ENCODE data around the gene C12orf75.
"Not testable (repeated sequence)": the region's sequence is repeated elsewhere in the genome, so short reads cannot be mapped to it uniquely, and the experiment has no call there.

Gene C12orf75

GRCh38 chr12:105378911-105379310 is 48.4 kb downstream of the C12orf75 start:
- DNase-seq (ENCODE audit: low spot score) = no peak

- DNase-seq (ENCODE audit: low spot score) = peak; percentile 78
Measured at GRCh38 chr12:105382771-105383622, 52.5 kb downstream of the C12orf75 start.

GRCh38 chr12:105384220-105384619 is 53.7 kb downstream of the C12orf75 start:
- DNase-seq (ENCODE audit: low spot score) = no peak

- peak; percentile 30 for DNase-seq (ENCODE audit: low spot score)
Measured at GRCh38 chr12:105384916-105385535, 54.5 kb downstream of the C12orf75 start.

GRCh38 chr12:105386431-105386830 is 55.9 kb downstream of the C12orf75 start:
- no peak for DNase-seq (ENCODE audit: low spot score)

GRCh38 chr12:105391231-105391630 is 60.7 kb downstream of the C12orf75 start:
- no peak for DNase-seq (ENCODE audit: low spot score)

GRCh38 chr12:105393587-105393986 is 63.1 kb downstream of the C12orf75 start:
- peak; percentile 38 for DNase-seq (ENCODE audit: low spot score)

- no peak for DNase-seq (ENCODE audit: low spot score)
Measured at GRCh38 chr12:105396024-105396423, 65.5 kb downstream of the C12orf75 start.

GRCh38 chr12:105396983-105397382 is 66.5 kb downstream of the C12orf75 start:
- DNase-seq (ENCODE audit: low spot score) = no peak

GRCh38 chr12:105398930-105399329 is 68.4 kb downstream of the C12orf75 start:
- no peak for DNase-seq (ENCODE audit: low spot score)

GRCh38 chr12:105399428-105400081 is 69.1 kb downstream of the C12orf75 start:
- DNase-seq (ENCODE audit: low spot score) = no peak

- no peak for DNase-seq (ENCODE audit: low spot score)
Measured at GRCh38 chr12:105400227-105400626, 69.7 kb downstream of the C12orf75 start.

GRCh38 chr12:105401198-105401597 is 70.7 kb downstream of the C12orf75 start:
- no peak for DNase-seq (ENCODE audit: low spot score)

- no peak for DNase-seq (ENCODE audit: low spot score)
Measured at GRCh38 chr12:105402366-105402765, 71.9 kb downstream of the C12orf75 start.

- no peak for DNase-seq (ENCODE audit: low spot score)
Measured at GRCh38 chr12:105403095-105403494, 72.6 kb downstream of the C12orf75 start.

GRCh38 chr12:105404134-105404533 is 73.6 kb downstream of the C12orf75 start:
- not testable (repeated sequence) for DNase-seq (ENCODE audit: low spot score)

GRCh38 chr12:105406497-105406896 is 76.0 kb downstream of the C12orf75 start:
- no peak for DNase-seq (ENCODE audit: low spot score)

- no peak for DNase-seq (ENCODE audit: low spot score)
Measured at GRCh38 chr12:105409279-105409678, 78.8 kb downstream of the C12orf75 start.

GRCh38 chr12:105409801-105410471 is 79.4 kb downstream of the C12orf75 start:
- DNase-seq (ENCODE audit: low spot score) = peak; percentile 73

GRCh38 chr12:105413911-105414487 is 83.5 kb downstream of the C12orf75 start:
- DNase-seq (ENCODE audit: low spot score) = no peak

- DNase-seq (ENCODE audit: low spot score) = no peak
Measured at GRCh38 chr12:105417732-105418131, 87.2 kb downstream of the C12orf75 start.

- DNase-seq (ENCODE audit: low spot score) = peak; percentile 91
Measured at GRCh38 chr12:105418229-105418628, 87.7 kb downstream of the C12orf75 start.
